ENCODE data around the gene TBKBP1.

GRCh38 chr17:47744168-47745036 is 50.4 kb downstream of the TBKBP1 start:
- no peak for TF ChIP-seq CTCF (conservative IDR thresholded peaks at IDR 0.05; ENCODE audit: low read depth, low read length)
- no peak for TF ChIP-seq CHD1 (IDR thresholded peaks at IDR 0.05; ENCODE audit: low read depth, low read length)

Measured in IMR-90 (cell line).